SJSA1 (cell line): ENCODE measurements around the gene KCNN4. TPM values are rescaled to one million over a fixed set of nuclear protein-coding genes. Genes with fewer than 3 reads are reported as not detected.
"Not testable (repeated sequence)": the region's sequence is repeated elsewhere in the genome, so short reads cannot be mapped to it uniquely, and the experiment has no call there.

Experiments
- DNase-seq, 2 experiments: peaks; one replicate each; pipeline ENCODE4 v3.0.0-alpha.2; 2015 to 2020; ENCODE audit warnings: low spot score in 2 of 2, low read depth in 1 of 2
- H3K27ac ChIP-seq: fragments of 250-450 bp; sonication (Bioruptor Pico); 2 replicates; pipeline ENCODE4 v1.5.1; 2020; ENCODE audit warnings: mild to moderate bottlenecking, moderate library complexity
- H3K27me3 ChIP-seq: fragments of 250-450 bp; sonication (Bioruptor Pico); replicated peaks from 2 replicates; pipeline ENCODE4 v1.5.1; 2020; ENCODE audit warnings: mild to moderate bottlenecking, moderate library complexity
- H3K36me3 ChIP-seq: fragments of 250-450 bp; sonication (Bioruptor Pico); 2 replicates; pipeline ENCODE4 v1.5.1; 2020; ENCODE audit warnings: mild to moderate bottlenecking
- H3K4me1 ChIP-seq: fragments of 250-450 bp; sonication (Bioruptor Pico); replicated peaks from 2 replicates; pipeline ENCODE4 v1.6.1; 2021; ENCODE audit warnings: mild to moderate bottlenecking
- H3K4me3 ChIP-seq: fragments of 250-450 bp; sonication (Bioruptor Pico); 2 replicates; pipeline ENCODE4 v1.5.1; 2020; ENCODE audit warnings: mild to moderate bottlenecking
- H3K9me3 ChIP-seq: fragments of 250-450 bp; sonication (Bioruptor Pico); replicated peaks from 2 replicates; pipeline ENCODE4 v1.5.1; 2020; ENCODE audit warnings: mild to moderate bottlenecking
- total RNA-seq: library from RNA; depleted of rRNA; stranded (reverse); fragments of >200 nt; shearing (Covaris generic); gene quantifications from 2 replicates; pipeline ENCODE4 v1.2.3, GENCODE V29; 2014

Gene KCNN4
- total RNA-seq, 1 experiment from 2014 or later, result 5.1 TPM

DNA sequence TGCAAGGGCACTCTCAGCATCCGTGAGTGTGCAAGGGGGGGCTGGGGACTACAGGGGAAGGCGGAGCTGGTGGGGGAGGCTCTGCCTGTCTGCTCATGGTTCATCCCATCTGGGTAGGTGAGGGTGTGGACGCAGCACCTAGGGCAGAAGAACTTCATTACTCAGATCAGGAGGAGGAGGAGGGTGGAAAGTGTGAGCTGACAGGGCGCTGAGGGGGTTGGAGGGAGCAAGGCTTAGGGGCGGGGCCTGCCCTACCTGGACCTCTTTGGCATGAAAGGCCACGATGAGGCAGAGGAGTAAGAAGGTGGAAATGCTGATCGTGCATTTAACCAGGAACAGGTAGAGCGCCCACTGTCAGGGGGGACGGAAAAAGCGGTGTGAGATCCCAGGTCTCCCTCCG is 4.5 kb downstream of the KCNN4 start:
- H3K27ac ChIP-seq, result no peak overlapping the region
- H3K4me1 ChIP-seq, result peaks cover 42% of the 10 kb centered on the region
- H3K27me3 ChIP-seq, result no peaks in the 10 kb centered on the region
- no peaks in the 10 kb centered on the region for H3K9me3 ChIP-seq
- no peak overlapping the region for H3K4me3 ChIP-seq
- H3K36me3 ChIP-seq, result peaks cover 4% of the 10 kb centered on the region; the same call in 1 of the 2 replicates
- no peak for DNase-seq

DNA sequence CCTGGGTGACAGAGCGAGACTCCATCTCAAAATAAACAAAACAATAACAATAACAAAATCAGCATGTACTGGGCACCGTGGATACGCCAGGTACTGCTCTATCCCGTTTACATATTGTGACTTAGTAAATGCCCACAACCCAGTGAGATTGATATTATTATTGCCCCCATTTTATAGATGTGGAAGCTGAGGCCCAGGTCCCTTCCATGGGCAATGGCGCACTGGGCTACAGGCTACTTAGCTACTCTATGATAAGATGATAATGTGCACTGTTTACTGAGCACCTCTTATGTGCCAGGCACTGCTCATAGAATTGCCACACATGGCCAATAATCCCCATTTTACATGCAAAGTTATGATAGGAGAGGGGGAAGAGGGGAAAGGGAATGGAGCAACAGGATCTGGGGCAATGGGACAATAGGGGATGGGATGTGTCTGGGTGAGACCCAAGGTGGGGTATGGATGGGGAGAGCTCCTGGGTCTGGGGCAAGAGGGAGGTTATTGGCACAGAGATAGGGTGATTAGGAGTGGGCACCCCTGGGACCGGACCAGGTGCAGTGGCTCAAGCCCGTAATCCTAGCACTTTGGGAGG is 5.4 kb downstream of the KCNN4 start:
- Histone ChIP-seq H3K27ac (no peak overlapping the region), H3K27me3 (no peaks in the 10 kb centered on the region), H3K36me3 (peaks cover 6% of the 10 kb centered on the region; the same call in 1 of the 2 replicates), H3K9me3 (no peaks in the 10 kb centered on the region), H3K4me1 (peaks cover 34% of the 10 kb centered on the region), H3K4me3 (no peak overlapping the region)
- no peak for DNase-seq

DNA sequence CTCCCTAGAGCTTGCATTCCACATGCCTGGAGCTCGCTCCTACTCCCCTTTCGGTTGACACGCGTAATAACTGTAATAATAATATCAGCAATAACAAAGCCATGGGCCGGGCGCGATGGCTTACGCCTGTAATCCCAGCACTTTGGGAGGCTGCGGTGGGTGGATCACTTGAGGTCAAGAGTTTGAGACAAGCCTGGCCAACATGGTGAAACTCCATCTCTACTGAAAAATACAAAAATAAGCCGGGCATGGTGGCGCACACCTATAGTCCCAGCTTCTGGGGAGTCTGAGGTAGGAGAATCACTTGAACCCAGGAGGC is 5.9 kb downstream of the KCNN4 start:
- H3K36me3 ChIP-seq, H3K27ac ChIP-seq, H3K9me3 ChIP-seq, H3K4me3 ChIP-seq, DNase-seq, H3K27me3 ChIP-seq: not testable (repeated sequence)
- H3K4me1 ChIP-seq, result peaks cover 31% of the 10 kb centered on the region

DNA sequence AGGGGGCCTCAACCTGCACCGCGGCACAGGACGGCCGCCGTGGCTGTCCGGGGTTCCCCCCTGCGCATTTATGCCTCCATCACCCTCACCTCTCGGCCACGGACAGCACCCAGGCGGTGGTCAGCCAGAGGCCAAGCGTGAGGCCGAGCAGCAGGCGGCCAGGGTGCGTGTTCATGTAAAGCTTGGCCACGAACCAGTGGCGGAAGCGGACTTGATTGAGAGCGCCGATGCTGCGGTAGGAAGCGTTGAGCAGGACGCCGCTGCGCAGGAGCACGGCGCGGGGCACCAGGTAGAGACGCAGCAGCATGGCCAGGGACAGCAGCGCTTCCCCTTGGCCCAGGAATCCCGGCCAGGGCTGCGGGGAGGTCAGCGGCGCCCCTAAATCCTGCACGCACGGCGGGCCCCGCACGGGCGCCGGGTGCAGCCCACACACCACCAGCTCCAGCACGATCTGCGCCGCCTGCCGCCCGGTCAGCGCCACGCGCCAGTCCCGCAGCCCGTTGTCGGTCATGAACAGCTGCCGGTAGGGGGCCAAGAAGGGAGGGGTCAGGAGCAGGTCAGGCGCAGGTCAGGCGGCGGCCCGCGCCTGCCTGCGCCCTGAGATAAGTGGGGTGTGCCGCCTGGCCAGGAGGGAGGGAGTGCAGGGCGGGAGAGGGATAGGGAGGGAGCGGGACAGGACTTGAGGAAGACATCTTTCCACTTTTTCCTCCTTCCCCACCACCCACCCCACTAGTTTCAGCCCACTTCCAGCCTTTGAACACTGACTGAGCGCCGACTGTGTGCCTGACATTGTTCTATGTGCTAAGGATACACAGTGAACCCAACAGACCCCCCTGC is 6.5 kb downstream of the KCNN4 start:
- no peak overlapping the region for H3K27ac ChIP-seq
- no peak overlapping the region for H3K4me3 ChIP-seq
- H3K36me3 ChIP-seq, result peaks cover 6% of the 10 kb centered on the region; the same call in 1 of the 2 replicates
- H3K9me3 ChIP-seq, result no peaks in the 10 kb centered on the region
- no peak for DNase-seq
- no peaks in the 10 kb centered on the region for H3K27me3 ChIP-seq
- H3K4me1 ChIP-seq, result peaks cover 26% of the 10 kb centered on the region

DNA sequence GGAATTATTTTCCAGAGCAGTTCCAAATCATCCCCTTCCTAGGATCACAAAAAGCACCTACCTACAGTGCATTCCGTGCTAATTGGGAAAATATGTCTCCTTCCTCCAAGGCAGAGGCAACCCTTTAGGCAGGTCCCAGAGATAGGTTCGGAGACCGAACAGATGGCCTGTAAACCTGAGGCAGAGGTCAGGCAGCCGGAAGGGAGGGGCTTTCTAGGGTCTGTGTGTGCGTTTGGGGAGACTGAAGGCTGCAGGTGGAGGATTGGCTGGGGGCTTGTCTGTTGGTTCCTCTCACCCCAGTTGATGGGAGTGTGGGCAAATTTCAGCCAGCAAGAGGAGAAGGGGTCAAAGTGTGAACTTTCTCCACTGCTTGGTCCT is 7.1 kb downstream of the KCNN4 start:
- Histone ChIP-seq H3K36me3 (peaks cover 11% of the 10 kb centered on the region), H3K4me3 (no peak overlapping the region), H3K27me3 (no peaks in the 10 kb centered on the region), H3K9me3 (no peaks in the 10 kb centered on the region), H3K4me1 (peaks cover 20% of the 10 kb centered on the region), H3K27ac (no peak overlapping the region)
- no peak for DNase-seq

DNA sequence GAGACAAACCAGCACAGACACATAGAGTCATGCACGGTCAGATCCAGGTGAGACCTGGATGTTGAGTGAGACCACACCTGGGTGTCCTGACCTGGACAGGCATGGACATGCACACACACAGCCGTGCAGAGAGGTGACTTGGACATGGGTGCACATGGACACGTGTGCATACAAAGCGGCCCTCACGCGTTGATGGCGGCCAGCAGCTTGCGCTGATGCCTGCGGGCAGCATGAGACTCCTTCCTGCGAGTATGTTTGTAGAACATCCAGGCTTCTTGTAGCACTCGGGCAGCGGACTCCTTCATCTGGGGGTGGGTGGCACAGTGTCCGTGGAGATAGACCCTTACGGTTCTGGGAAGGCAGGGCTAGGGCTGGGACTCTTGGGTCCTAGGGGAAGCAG is 11.5 kb downstream of the KCNN4 start:
- H3K9me3 ChIP-seq, result no peaks in the 10 kb centered on the region
- peaks cover 26% of the 10 kb centered on the region for H3K4me1 ChIP-seq
- H3K4me3 ChIP-seq, result no peak overlapping the region
- no peak for DNase-seq
- H3K27ac ChIP-seq, result no peak overlapping the region
- peaks cover 18% of the 10 kb centered on the region for H3K36me3 ChIP-seq
- no peaks in the 10 kb centered on the region for H3K27me3 ChIP-seq

DNA sequence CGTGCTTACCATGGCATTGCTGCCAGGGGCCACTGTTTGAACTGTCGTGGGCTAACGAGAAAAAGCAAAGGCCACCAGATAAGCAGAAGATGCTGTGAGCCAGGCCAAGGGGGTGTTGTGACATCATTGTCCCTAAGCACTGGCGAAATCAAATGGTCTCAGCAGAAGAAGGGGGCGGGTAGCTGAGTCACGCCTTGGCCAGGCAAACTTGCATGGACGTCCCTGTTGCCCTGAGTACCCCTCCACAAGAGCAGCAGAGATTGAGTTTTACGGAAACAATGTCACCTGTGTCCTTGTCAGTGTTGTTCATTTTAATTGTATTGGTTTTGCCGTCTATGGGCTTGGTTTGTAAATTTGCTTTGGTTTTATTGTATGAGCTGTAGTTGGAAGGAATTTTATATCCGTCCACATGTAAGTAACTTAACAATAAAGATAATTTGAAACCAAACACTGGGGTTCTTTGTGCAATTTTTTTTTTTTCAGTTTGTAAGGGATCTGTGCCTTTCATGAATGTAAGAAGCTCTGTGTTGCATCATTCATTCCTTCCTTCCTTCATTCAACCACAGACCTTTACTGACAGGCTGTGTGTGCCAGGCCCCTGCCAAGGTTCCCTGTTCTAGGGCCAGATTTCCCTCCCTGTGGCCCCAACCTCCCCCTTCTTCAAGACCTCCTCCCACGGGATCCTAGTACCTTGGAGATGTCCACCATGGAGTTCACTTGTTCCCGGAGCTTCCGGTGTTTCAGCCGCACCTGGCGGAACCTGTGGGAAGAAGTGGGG is 12.3 kb downstream of the KCNN4 start:
- Histone ChIP-seq H3K4me1 (peaks cover 34% of the 10 kb centered on the region), H3K27ac (no peak overlapping the region), H3K36me3 (peaks cover 15% of the 10 kb centered on the region), H3K27me3 (no peaks in the 10 kb centered on the region), H3K4me3 (no peak overlapping the region), H3K9me3 (no peaks in the 10 kb centered on the region)
- no peak for DNase-seq

DNA sequence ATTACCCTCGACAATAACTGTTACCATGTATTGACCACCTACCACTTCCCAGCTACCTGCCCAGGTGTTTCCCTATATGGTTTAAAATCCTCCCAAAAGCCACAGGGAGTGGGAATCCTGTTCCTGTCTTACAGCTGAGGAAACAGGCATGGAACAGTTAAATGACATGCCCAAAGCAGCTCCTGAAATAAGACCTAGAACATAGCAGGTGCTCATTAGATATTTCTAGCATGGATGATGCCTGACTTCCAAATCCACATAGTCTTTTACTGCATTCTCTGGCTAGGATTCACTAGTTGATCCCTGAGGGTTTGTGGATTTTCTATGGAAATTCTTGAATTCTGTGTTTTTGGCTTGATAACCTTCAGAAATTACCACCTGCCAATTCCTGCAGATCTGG is 13.0 kb downstream of the KCNN4 start:
- Histone ChIP-seq H3K9me3 (no peaks in the 10 kb centered on the region), H3K4me3 (no peak overlapping the region), H3K27me3 (no peaks in the 10 kb centered on the region), H3K36me3 (peaks cover 15% of the 10 kb centered on the region), H3K4me1 (peaks cover 37% of the 10 kb centered on the region), H3K27ac (no peak overlapping the region)
- DNase-seq, result no peak

DNA sequence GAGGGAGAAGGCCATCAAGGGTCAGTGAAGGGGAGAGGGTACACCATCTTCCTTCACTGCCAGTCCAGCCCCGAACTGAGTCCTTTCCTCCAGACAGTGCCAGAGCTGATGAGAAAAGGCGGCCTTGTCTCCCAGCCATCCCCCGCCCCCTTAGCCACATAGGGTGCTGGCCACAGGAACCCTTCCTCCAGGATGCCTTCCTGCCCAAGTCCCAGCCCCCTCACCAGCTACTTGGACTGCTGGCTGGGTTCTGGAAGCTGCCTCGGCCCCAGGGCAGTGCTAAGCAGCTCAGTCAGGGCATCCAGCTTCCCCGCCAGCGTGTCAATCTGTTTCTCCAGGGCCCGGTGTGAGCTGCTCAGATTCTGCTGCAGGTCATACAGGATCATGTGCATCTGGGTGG is 13.5 kb downstream of the KCNN4 start:
- Histone ChIP-seq H3K27ac (no peak overlapping the region), H3K36me3 (peaks cover 15% of the 10 kb centered on the region), H3K9me3 (no peaks in the 10 kb centered on the region), H3K27me3 (no peaks in the 10 kb centered on the region), H3K4me1 (peaks cover 41% of the 10 kb centered on the region), H3K4me3 (no peak overlapping the region)
- no peak for DNase-seq

DNA sequence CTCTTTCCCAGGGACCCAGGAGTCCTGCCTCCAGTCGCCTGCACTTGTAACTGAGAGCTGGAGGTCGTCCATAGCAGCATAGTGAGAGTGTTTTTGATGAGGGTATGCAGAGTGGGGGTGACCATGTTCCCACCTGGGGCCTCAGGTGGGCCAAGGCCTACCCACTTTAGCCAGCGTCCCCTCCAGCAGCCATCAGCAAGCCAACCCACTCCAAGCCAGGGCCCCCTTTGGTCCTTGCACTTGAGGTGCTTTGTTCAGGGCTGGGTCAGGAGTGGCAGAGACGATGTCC is 14.1 kb downstream of the KCNN4 start:
- no peaks in the 10 kb centered on the region for H3K9me3 ChIP-seq
- H3K4me1 ChIP-seq, result peaks cover 41% of the 10 kb centered on the region
- DNase-seq, result no peak
- no peak overlapping the region for H3K27ac ChIP-seq
- H3K27me3 ChIP-seq, result no peaks in the 10 kb centered on the region
- peaks cover 15% of the 10 kb centered on the region for H3K36me3 ChIP-seq
- H3K4me3 ChIP-seq, result no peak overlapping the region

DNA sequence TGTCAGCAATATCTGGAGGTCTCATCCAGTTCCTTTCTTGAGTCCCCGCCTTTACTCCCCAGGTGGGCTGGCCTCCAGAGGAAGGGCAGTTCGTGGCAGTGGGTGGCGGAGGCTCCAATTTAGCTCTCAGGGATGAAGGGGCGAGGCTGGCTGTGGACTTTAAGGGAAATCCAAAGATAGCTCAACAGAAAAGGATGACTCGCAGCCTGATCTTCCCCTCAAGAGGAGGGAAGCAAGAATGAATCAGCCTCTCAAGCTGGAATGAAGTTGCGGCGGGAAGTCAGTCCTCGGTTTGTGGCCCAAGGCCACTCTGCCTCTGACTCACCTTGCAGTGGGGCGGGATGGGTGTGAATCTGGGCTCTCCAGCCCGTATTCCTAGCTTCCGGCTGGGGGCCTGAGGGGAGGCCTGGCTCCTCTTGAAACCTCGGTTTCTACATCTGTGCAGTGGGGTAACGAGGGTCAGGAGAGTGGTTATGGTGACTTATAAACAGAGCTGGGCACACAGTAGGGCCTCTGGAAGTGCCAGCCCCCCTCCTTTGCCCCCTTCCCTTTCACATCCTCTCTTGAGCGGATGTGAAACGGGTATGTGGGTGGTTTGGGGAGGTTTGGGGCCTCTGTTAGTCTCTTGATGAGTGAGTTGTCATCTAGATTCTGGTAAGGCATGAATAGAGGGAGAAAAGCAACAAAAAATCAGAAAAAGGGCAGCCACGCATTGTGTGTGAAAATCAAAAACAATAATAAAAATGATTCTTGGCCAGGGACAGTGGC is 15.5 kb downstream of the KCNN4 start:
- no peaks in the 10 kb centered on the region for H3K9me3 ChIP-seq
- peak overlapping the region; percentile 91 for H3K27ac ChIP-seq
- H3K36me3 ChIP-seq, result peaks cover 12% of the 10 kb centered on the region; the same call in 1 of the 2 replicates
- no peak overlapping the region for H3K4me3 ChIP-seq
- H3K4me1 ChIP-seq, result peaks cover 41% of the 10 kb centered on the region
- peak; percentile 96 to 98 for DNase-seq
- H3K27me3 ChIP-seq, result no peaks in the 10 kb centered on the region

DNA sequence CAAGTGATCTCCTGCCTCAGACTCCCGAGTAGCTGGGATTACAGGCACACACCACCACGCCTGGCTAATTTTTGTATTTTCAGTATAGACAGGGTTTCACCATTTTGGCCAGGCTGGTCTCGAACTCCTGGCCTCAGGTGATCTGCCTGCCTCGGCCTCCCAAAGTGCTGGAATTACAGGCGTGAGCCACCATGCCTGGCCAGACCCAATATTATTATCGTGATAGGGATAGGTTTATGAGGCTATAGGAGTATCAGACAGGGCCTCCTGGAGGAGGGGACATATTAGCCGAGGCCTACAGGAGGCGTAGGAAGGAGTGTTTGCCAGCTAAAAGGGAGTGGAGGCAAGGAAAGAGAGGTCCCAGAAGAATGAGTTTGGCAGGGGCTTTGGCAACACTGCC is 16.1 kb downstream of the KCNN4 start:
- not testable (repeated sequence) for DNase-seq, H3K27me3 ChIP-seq, H3K9me3 ChIP-seq, H3K4me3 ChIP-seq
- Histone ChIP-seq H3K27ac (peak overlapping the region; percentile 91), H3K36me3 (peaks cover 12% of the 10 kb centered on the region; the same call in 1 of the 2 replicates), H3K4me1 (peaks cover 43% of the 10 kb centered on the region)

DNA sequence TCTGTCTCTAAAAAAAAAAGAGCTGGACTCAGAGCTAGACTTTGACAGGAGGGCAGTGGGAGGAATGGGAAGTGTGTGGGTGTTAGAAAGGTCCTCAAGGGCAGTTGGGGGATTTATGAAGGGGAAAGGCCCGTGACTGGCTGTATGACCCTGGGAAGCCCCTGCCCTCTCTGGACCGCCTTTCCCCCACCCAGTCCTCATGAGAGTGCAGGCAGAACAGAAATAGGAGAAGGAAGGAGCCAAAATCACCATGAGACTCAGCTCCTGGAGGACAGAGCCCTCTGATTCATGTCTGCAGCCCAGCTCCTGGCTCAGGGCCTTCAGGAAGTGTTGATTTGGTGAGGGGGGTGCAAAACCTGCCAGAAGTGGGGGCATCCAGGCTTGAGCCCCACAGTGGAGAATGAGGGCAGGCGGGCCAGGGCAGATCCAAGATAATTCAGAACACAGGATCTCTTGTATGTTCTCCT is 17.3 kb downstream of the KCNN4 start:
- H3K27ac ChIP-seq, result no peak overlapping the region; the same call in 1 of the 2 replicates
- no peaks in the 10 kb centered on the region for H3K27me3 ChIP-seq
- no peak for DNase-seq
- H3K4me3 ChIP-seq, result no peak overlapping the region
- peaks cover 7% of the 10 kb centered on the region; the same call in 1 of the 2 replicates for H3K36me3 ChIP-seq
- no peaks in the 10 kb centered on the region for H3K9me3 ChIP-seq
- H3K4me1 ChIP-seq, result peaks cover 53% of the 10 kb centered on the region
